Prostate gland (tissue), 2 donors: Measurements from ENCODE around the gene RYR2.

Experiments
- POLR2A ChIP-seq: fragments of 450-650 bp; IDR thresholded peaks from one replicate; pipeline ENCODE4 v1.6.1; 2016; ENCODE audit warnings: antibody characterized with exemption, mild to moderate bottlenecking
- TF ChIP-seq, protein P1 (sequence below), 4 experiments: fragments of 200-600 bp in 2 of 4; fragments of 450-650 bp in 2 of 4; sonication (generic) in 2 of 4; IDR thresholded peaks; 1 replicate in 3 of 4; 2 replicates in 1 of 4; pipeline ENCODE4 v1.5.1; 2016 to 2019; ENCODE audit warnings: antibody characterized with exemption in 4 of 4, mild to moderate bottlenecking in 2 of 4, moderate library complexity in 2 of 4

GRCh38 chr1:237119091-237119490 lies 77.1 kb downstream of the RYR2 start:
- TF ChIP-seq, protein P1, sequence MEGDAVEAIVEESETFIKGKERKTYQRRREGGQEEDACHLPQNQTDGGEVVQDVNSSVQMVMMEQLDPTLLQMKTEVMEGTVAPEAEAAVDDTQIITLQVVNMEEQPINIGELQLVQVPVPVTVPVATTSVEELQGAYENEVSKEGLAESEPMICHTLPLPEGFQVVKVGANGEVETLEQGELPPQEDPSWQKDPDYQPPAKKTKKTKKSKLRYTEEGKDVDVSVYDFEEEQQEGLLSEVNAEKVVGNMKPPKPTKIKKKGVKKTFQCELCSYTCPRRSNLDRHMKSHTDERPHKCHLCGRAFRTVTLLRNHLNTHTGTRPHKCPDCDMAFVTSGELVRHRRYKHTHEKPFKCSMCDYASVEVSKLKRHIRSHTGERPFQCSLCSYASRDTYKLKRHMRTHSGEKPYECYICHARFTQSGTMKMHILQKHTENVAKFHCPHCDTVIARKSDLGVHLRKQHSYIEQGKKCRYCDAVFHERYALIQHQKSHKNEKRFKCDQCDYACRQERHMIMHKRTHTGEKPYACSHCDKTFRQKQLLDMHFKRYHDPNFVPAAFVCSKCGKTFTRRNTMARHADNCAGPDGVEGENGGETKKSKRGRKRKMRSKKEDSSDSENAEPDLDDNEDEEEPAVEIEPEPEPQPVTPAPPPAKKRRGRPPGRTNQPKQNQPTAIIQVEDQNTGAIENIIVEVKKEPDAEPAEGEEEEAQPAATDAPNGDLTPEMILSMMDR (IDR thresholded peaks at IDR 0.05), result no peak
- TF ChIP-seq POLR2A, result no peak
